Lower leg skin (tissue), 4 donors: ENCODE data around the gene COMMD10. TPM values are rescaled to one million over a fixed set of nuclear protein-coding genes. Genes with fewer than 3 reads are reported as not detected.

Experiments
- DNase-seq, 2 donors: peaks; one replicate each; pipeline ENCODE4 v3.0.0-alpha.2; 2019; ENCODE audit warnings: low spot score in 2 of 2
- H3K4me3 ChIP-seq: fragments of 200-600 bp; sonication (generic); 2 replicates; pipeline ENCODE4 v1.5.1; 2017; ENCODE audit warnings: mild to moderate bottlenecking, low read depth; ENCODE audit not compliant: poor library complexity, severe bottlenecking
- POLR2A ChIP-seq, 2 donors: fragments of 450-650 bp; IDR thresholded peaks; one replicate each; pipeline ENCODE4 v1.6.1; 2016 to 2017; ENCODE audit warnings: antibody characterized with exemption in 2 of 2, mild to moderate bottlenecking in 1 of 2, moderate library complexity in 1 of 2
- WGBS, 2 donors: methylation state at CpG; one replicate each; pipeline ENCODE4 v1.1.5; 2018; 5-methylcytosine and 5-hydroxymethylcytosine counted together
- intact Hi-C: fragments of 100-400 bp; cut with DNase I; formaldehyde crosslinking; loops from one replicate; pipeline ENCODE4 v1.15.0; 2023; ENCODE audit warnings: low total_unique reads
- total RNA-seq, 4 donors: library from RNA; depleted of rRNA; stranded (reverse); fragments of >200 nt; gene quantifications; one replicate each; pipeline ENCODE4 v1.1.0, GENCODE V29; 2016
- TF ChIP-seq, protein P1 (sequence below), 3 donors: fragments of 450-650 bp; IDR thresholded peaks; one replicate each; pipeline ENCODE4 v1.5.1; 2016; ENCODE audit warnings: antibody characterized with exemption in 3 of 3, mild to moderate bottlenecking in 3 of 3, moderate library complexity in 2 of 3

COMMD10 gene
- total RNA-seq, 4 donors from 2014 or later = 10.8 to 22.1 (median 15.1) TPM

DNA sequence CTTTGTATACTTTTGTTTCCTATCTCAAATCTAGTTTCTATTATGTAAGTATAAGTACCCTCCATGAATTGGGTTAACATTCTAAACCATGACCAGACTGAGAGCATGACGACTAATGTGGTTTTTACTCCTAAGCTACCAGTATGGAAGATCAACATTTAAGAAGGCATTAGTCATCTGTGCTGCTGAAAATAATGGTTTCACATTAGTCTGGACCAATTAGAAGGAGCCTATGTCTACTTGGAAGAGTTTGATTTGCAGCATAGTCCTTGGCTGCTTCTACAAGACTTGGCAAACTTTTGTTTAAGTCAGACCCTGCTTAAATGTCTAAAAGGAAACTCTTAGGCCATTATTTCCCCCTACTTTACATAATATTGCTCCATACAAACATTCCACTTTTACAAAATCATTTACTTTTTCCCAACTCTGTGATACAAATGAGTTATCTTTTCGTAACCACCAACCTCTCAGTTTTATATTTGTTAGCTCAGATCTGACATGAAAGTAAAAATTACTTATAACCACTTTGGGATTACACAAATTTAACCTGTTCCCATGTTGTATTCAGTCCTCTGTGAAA lies 186.7 kb downstream of the COMMD10 start:
- no peak for DNase-seq
- 96% methylated on average over 2 of the region's 2 CpGs for WGBS, 2 donors
- H3K4me3 ChIP-seq = no peak overlapping the region
- TF ChIP-seq, protein P1, sequence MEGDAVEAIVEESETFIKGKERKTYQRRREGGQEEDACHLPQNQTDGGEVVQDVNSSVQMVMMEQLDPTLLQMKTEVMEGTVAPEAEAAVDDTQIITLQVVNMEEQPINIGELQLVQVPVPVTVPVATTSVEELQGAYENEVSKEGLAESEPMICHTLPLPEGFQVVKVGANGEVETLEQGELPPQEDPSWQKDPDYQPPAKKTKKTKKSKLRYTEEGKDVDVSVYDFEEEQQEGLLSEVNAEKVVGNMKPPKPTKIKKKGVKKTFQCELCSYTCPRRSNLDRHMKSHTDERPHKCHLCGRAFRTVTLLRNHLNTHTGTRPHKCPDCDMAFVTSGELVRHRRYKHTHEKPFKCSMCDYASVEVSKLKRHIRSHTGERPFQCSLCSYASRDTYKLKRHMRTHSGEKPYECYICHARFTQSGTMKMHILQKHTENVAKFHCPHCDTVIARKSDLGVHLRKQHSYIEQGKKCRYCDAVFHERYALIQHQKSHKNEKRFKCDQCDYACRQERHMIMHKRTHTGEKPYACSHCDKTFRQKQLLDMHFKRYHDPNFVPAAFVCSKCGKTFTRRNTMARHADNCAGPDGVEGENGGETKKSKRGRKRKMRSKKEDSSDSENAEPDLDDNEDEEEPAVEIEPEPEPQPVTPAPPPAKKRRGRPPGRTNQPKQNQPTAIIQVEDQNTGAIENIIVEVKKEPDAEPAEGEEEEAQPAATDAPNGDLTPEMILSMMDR (IDR thresholded peaks at IDR 0.05) = no peak
- TF ChIP-seq POLR2A (IDR thresholded peaks at IDR 0.05) = no peak
- intact Hi-C loops = no loop called here

DNA sequence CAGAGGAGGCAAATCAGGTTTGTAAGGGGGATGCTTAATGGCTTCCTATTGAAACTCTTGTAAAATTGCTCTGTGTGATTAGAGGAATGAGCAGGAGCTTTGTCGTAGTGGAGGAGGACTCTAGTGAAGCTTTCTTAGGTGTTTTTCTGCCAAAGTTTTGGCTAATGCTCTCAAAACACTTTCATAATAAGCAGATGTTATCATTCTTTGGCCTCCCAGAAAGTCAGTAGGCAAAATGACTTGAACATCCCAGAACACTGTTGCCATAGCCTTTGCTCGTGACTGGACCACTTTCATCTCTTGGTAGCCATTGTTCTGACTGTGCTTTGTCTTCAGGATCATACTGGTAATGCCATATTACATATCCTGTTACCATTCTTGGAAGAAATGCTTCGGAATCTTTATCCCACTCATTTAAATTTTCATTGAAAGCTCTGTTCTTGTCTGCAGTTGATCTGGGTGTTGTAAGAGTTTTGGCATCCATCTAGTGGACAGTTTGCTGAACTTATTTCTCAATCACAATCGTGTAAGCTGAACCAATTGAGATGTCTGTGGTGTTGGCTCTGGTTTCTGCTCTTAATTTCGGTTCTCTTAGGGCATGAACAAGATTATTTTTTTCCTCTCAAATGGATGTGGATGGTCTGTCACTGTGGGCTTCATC lies 187.6 kb downstream of the COMMD10 start:
- no peak overlapping the region for H3K4me3 ChIP-seq
- peak in 1 of 2 donors; percentile 13 for DNase-seq
- 63 to 64% methylated on average over 5 of the region's 5 CpGs for WGBS, 2 donors
- TF ChIP-seq POLR2A (IDR thresholded peaks at IDR 0.05) = no peak
- TF ChIP-seq, protein P1 (IDR thresholded peaks at IDR 0.05) = no peak
- intact Hi-C loops = no loop called here

DNA sequence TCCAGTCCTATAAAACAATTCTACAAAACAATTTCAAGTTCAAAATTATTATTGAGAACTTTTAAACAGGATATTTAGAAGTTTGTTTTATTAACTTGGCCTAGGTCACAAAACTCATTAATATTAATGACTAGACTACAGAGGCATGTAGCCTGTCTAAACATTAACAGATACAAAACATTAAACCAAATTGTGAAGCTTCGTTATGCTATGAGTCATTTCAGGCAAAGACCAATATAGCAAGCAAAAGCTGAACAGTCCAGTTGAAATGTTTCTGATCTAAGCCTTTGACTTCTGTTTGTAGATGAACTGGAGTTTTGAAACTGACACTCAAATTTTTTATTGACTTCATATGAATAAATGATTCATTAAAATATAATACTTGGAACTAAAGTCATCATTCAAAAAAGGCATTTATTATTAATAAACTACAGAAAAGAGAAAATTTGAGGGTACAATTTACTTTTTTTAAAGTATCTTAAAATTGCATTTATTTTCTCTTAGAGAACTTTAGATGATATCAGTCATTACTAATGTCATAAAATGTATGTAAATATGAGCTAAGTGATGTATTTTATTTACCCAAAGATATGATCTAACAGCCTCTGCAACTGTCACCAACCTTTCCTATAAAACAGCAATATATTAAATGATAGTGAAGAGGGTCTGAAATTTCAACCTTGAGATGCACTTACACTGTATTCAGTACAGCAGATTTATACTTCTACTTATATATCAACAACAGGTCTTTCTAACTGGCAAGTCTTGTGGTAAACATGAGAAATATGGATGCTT lies 188.8 kb downstream of the COMMD10 start:
- intact Hi-C loops = no loop called here
- DNase-seq = no peak
- TF ChIP-seq, protein P1 (IDR thresholded peaks at IDR 0.05) = no peak
- no peak for TF ChIP-seq POLR2A (IDR thresholded peaks at IDR 0.05)
- no peak overlapping the region for H3K4me3 ChIP-seq
- WGBS, 2 donors = 26 to 31% methylated on average over 1 of the region's 1 CpG

GRCh38 chr5:116274251-116274650 lies 189.4 kb downstream of the COMMD10 start:
- WGBS, 2 donors = 97% methylated on average over 1 of the region's 1 CpG
- TF ChIP-seq, protein P1 (IDR thresholded peaks at IDR 0.05) = no peak
- no peak for TF ChIP-seq POLR2A (IDR thresholded peaks at IDR 0.05)
- no peak overlapping the region for H3K4me3 ChIP-seq
- no peak for DNase-seq
- intact Hi-C loops = no loop called here

GRCh38 chr5:116275282-116275681 lies 190.5 kb downstream of the COMMD10 start:
- TF ChIP-seq POLR2A (IDR thresholded peaks at IDR 0.05) = no peak
- TF ChIP-seq, protein P1 (IDR thresholded peaks at IDR 0.05) = no peak
- WGBS, 2 donors = 97% methylated on average over 3 of the region's 3 CpGs
- no peak for DNase-seq
- intact Hi-C loops = no loop called here
- H3K4me3 ChIP-seq = no peak overlapping the region
